HS-5 (cell line): Measurements from ENCODE around the gene PRG3.
A peak's percentile ranks its signal among the peaks of the same experiment; 100 is the strongest.

Source experiments
- DNase-seq: peaks from one replicate; pipeline ENCODE4 v3.0.0-alpha.2; 2012; ENCODE audit warnings: low read depth

PRG3 gene

GRCh38 chr11:57380975-57381374 is at the start of gene PRG3:
TSS of gene PRG3 (minus strand) at chr11:57381150. CDS start at chr11:57380708, 442 bp downstream.
- DNase-seq, result no peak

GRCh38 chr11:57429946-57430345 is 49.0 kb upstream of the PRG3 start:
- DNase-seq, result no peak

- no peak for DNase-seq
These were observed 47.7 kb upstream of the PRG3 start for GRCh38 chr11:57428643-57429042.

- DNase-seq, result no peak
These were observed 46.8 kb upstream of the PRG3 start for GRCh38 chr11:57427727-57428082.

GRCh38 chr11:57426929-57427726 is 46.2 kb upstream of the PRG3 start, which contains the start of gene SLC43A3:
TSS of gene SLC43A3 (minus strand) at chr11:57427121. CDS start at chr11:57426172, 949 bp downstream.
- peak; percentile 85 for DNase-seq

GRCh38 chr11:57426439-57426928 is 45.5 kb upstream of the PRG3 start:
- no peak for DNase-seq

GRCh38 chr11:57425565-57426438 is 44.9 kb upstream of the PRG3 start:
- DNase-seq, result no peak

- DNase-seq, result peak; percentile 93
These were observed 44.0 kb upstream of the PRG3 start for GRCh38 chr11:57424792-57425564.

GRCh38 chr11:57424137-57424791 is 43.3 kb upstream of the PRG3 start:
- DNase-seq, result no peak

- DNase-seq, result no peak
These were observed 41.7 kb upstream of the PRG3 start for GRCh38 chr11:57422669-57423068.

GRCh38 chr11:57421805-57422204 is 40.9 kb upstream of the PRG3 start:
- DNase-seq, result no peak

GRCh38 chr11:57421066-57421465 is 40.1 kb upstream of the PRG3 start:
- no peak for DNase-seq

- no peak for DNase-seq
These were observed 38.2 kb upstream of the PRG3 start for GRCh38 chr11:57419146-57419545.

GRCh38 chr11:57418131-57418530 is 37.2 kb upstream of the PRG3 start:
- no peak for DNase-seq

GRCh38 chr11:57417056-57417455 is 36.1 kb upstream of the PRG3 start:
- no peak for DNase-seq

GRCh38 chr11:57416436-57416835 is 35.5 kb upstream of the PRG3 start:
- no peak for DNase-seq

- DNase-seq, result no peak
These were observed 33.8 kb upstream of the PRG3 start for GRCh38 chr11:57414612-57415212.

GRCh38 chr11:57413681-57414080 is 32.7 kb upstream of the PRG3 start:
- no peak for DNase-seq

GRCh38 chr11:57410287-57410686 is 29.3 kb upstream of the PRG3 start:
- DNase-seq, result peak; percentile 52

- no peak for DNase-seq
These were observed 28.6 kb upstream of the PRG3 start for GRCh38 chr11:57409321-57410100.
